ENCODE data around the gene TCF3.

TCF3 gene

GRCh38 chr19:1608359-1609102 lies 43.9 kb downstream of the TCF3 start:
- DNase-seq, result no peak

- no peak for DNase-seq
Measured at GRCh38 chr19:1606138-1606651, 46.2 kb downstream of the TCF3 start.

GRCh38 chr19:1605236-1606137 lies 46.9 kb downstream of the TCF3 start, which contains the start of gene UQCR11:
TSS of gene UQCR11 (minus strand) at chr19:1605462. CDS start at chr19:1605409, 53 bp downstream.
- DNase-seq, result peak; percentile 81

- no peak for DNase-seq
Measured at GRCh38 chr19:1602091-1602707, 50.2 kb downstream of the TCF3 start.

- DNase-seq, result no peak
Measured at GRCh38 chr19:1601613-1602064, 50.8 kb downstream of the TCF3 start.

GRCh38 chr19:1599460-1599846 lies 53.0 kb downstream of the TCF3 start:
- DNase-seq, result no peak

GRCh38 chr19:1598777-1599459 lies 53.5 kb downstream of the TCF3 start:
- DNase-seq, result no peak

GRCh38 chr19:1593501-1593772 lies 59.0 kb downstream of the TCF3 start:
- no peak for DNase-seq

GRCh38 chr19:1592755-1593500 lies 59.5 kb downstream of the TCF3 start, which contains the start of gene MBD3:
TSS of gene MBD3 (minus strand) at chr19:1592865. CDS start at chr19:1592631, 234 bp downstream.
- DNase-seq, result peak; percentile 81

GRCh38 chr19:1592024-1592754 lies 60.2 kb downstream of the TCF3 start:
- peak; percentile 25 for DNase-seq

- no peak for DNase-seq
Measured at GRCh38 chr19:1591421-1592023, 60.9 kb downstream of the TCF3 start.

GRCh38 chr19:1590641-1591397 lies 61.6 kb downstream of the TCF3 start:
- DNase-seq, result no peak

- no peak for DNase-seq
Measured at GRCh38 chr19:1587872-1588271, 64.5 kb downstream of the TCF3 start.

- no peak for DNase-seq
Measured at GRCh38 chr19:1585243-1585580, 67.2 kb downstream of the TCF3 start.

GRCh38 chr19:1584500-1585242 lies 67.7 kb downstream of the TCF3 start:
- DNase-seq, result no peak

- no peak for DNase-seq
Measured at GRCh38 chr19:1582201-1582600, 70.2 kb downstream of the TCF3 start.

- no peak for DNase-seq
Measured at GRCh38 chr19:1580957-1581356, 71.5 kb downstream of the TCF3 start.

GRCh38 chr19:1580382-1580781 lies 72.0 kb downstream of the TCF3 start:
- DNase-seq, result no peak

- no peak for DNase-seq
Measured at GRCh38 chr19:1579222-1579621, 73.2 kb downstream of the TCF3 start.

Measured in NCI-H510A treated with DMSO at 0.1 percent for 48 hours (cell line).